ENCODE results near the gene RASA2. TPM values are rescaled to one million over a fixed set of nuclear protein-coding genes. Genes with fewer than 3 reads are reported as not detected.
"Not testable (repeated sequence)": the region's sequence is repeated elsewhere in the genome, so short reads cannot be mapped to it uniquely, and the experiment has no call there.

RASA2 gene
- total RNA-seq, 1 experiment from 2014 or later = 14.5 TPM

DNA sequence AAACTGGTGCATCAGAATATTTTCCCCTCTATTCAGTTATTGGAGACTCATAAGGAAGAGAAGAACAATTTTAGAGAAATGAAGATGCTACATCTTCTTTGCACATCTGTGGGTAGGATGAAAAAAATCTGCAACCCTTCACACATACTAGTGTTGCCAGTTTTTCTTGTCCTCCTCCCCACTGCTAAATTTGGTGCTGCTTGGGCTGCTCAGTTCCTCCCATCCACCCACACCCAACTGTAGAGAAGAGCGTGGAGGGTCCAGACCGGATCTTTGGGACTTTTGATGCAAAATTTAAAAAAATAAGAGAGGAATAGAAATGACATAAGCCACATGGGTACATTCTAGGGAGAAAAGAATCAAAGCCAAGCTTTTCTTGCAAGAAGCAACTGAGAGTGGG, 8.7 kb upstream of the RASA2 start:
- intact Hi-C loops (cut with micrococcal nuclease; ENCODE audit: unreplicated experiment) = no loop called here

DNA sequence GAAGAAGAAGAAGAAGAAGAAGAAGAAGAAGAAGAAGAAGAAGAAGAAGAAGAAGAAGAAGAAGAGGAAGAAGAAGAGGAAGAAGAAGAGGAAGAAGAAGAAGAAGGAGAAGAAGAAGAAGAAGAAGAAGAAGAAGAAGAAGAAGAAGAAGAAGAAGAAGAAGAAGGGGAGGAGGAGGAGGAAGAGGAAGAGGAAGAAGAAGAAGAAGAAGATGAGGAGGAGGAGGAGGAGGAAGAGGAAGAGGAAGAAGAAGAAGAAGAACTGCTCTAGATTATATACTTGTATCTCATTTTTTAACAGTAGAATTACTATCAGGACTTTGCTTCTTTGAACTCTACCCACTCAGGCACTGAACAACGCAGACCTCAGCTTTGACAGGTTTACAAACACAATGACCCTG, 8.0 kb upstream of the RASA2 start:
- in situ Hi-C loops (cut with HindIII; ENCODE audit: low pct_unique_long_range_greater_than_20kb, low sequenced_read_pairs); H3K4me3 ChIP-seq (ENCODE audit: low read depth in 2 of 2, low read length in 2 of 2); H3K36me3 ChIP-seq (ENCODE audit: control insufficient read depth, insufficient read depth, low read length); BruUV-seq (replicated peaks); H3K9me3 ChIP-seq (ENCODE audit: control insufficient read depth, insufficient read depth, low read depth, low read length); DNase-seq (ENCODE audit: low read depth, low spot score); H3K27me3 ChIP-seq (ENCODE audit: control insufficient read depth, insufficient read depth, low read length); intact Hi-C loops (cut with micrococcal nuclease; ENCODE audit: unreplicated experiment); H3K4me1 ChIP-seq (ENCODE audit: control insufficient read depth, insufficient read depth, low read length); CTCF ChIA-PET; ATAC-seq; H3K27ac ChIP-seq (ENCODE audit: low read length): not testable (repeated sequence)
- POLR2A ChIA-PET = interaction anchor here (0.6 kb wide), 1 partner anchor 9 kb away, joined by 3 read pairs; no protein-coding TSS in a partner anchor

More for the DNA sequence above, 8.7 kb upstream of the RASA2 start:
- ChIA-PET POLR2A (no interaction called here), CTCF (no interaction called here)
- Histone ChIP-seq H3K36me3 (ENCODE audit: control insufficient read depth, insufficient read depth, low read length) (no peaks in the 10 kb centered on the region), H3K4me3 (ENCODE audit: low read depth in 2 of 2, low read length in 2 of 2) (no peak overlapping the region), H3K27me3 (ENCODE audit: control insufficient read depth, insufficient read depth, low read length) (no peaks in the 10 kb centered on the region), H3K9me3 (ENCODE audit: control insufficient read depth, insufficient read depth, low read depth, low read length) (no peaks in the 10 kb centered on the region), H3K4me1 (ENCODE audit: control insufficient read depth, insufficient read depth, low read length) (no peaks in the 10 kb centered on the region), H3K27ac (ENCODE audit: low read length) (no peak overlapping the region)
- ATAC-seq (no peak), DNase-seq (ENCODE audit: low read depth, low spot score) (no peak)
- no TSS peak for BruUV-seq (replicated peaks)
- TF ChIP-seq, protein P1, sequence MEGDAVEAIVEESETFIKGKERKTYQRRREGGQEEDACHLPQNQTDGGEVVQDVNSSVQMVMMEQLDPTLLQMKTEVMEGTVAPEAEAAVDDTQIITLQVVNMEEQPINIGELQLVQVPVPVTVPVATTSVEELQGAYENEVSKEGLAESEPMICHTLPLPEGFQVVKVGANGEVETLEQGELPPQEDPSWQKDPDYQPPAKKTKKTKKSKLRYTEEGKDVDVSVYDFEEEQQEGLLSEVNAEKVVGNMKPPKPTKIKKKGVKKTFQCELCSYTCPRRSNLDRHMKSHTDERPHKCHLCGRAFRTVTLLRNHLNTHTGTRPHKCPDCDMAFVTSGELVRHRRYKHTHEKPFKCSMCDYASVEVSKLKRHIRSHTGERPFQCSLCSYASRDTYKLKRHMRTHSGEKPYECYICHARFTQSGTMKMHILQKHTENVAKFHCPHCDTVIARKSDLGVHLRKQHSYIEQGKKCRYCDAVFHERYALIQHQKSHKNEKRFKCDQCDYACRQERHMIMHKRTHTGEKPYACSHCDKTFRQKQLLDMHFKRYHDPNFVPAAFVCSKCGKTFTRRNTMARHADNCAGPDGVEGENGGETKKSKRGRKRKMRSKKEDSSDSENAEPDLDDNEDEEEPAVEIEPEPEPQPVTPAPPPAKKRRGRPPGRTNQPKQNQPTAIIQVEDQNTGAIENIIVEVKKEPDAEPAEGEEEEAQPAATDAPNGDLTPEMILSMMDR (IDR thresholded peaks at IDR 0.05) = no peak
- TF ChIP-seq TCF7L2 (IDR thresholded peaks at IDR 0.05; ENCODE audit: low read depth, low read length) (no peak), POLR2AphosphoS5 (IDR thresholded peaks at IDR 0.05; ENCODE audit: low read depth, low read length) (no peak), SIN3A (IDR thresholded peaks at IDR 0.05; ENCODE audit: borderline replicate concordance, insufficient read depth, low read depth, low read length) (no peak)
- TF ChIP-seq, protein P2, sequence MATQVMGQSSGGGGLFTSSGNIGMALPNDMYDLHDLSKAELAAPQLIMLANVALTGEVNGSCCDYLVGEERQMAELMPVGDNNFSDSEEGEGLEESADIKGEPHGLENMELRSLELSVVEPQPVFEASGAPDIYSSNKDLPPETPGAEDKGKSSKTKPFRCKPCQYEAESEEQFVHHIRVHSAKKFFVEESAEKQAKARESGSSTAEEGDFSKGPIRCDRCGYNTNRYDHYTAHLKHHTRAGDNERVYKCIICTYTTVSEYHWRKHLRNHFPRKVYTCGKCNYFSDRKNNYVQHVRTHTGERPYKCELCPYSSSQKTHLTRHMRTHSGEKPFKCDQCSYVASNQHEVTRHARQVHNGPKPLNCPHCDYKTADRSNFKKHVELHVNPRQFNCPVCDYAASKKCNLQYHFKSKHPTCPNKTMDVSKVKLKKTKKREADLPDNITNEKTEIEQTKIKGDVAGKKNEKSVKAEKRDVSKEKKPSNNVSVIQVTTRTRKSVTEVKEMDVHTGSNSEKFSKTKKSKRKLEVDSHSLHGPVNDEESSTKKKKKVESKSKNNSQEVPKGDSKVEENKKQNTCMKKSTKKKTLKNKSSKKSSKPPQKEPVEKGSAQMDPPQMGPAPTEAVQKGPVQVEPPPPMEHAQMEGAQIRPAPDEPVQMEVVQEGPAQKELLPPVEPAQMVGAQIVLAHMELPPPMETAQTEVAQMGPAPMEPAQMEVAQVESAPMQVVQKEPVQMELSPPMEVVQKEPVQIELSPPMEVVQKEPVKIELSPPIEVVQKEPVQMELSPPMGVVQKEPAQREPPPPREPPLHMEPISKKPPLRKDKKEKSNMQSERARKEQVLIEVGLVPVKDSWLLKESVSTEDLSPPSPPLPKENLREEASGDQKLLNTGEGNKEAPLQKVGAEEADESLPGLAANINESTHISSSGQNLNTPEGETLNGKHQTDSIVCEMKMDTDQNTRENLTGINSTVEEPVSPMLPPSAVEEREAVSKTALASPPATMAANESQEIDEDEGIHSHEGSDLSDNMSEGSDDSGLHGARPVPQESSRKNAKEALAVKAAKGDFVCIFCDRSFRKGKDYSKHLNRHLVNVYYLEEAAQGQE (IDR thresholded peaks at IDR 0.05; ENCODE audit: insufficient read depth in 1 of 2, low read depth in 2 of 2, low read length in 1 of 2) = no peak
- in situ Hi-C loops (cut with HindIII; ENCODE audit: low pct_unique_long_range_greater_than_20kb, low sequenced_read_pairs) = no loop called here

DNA sequence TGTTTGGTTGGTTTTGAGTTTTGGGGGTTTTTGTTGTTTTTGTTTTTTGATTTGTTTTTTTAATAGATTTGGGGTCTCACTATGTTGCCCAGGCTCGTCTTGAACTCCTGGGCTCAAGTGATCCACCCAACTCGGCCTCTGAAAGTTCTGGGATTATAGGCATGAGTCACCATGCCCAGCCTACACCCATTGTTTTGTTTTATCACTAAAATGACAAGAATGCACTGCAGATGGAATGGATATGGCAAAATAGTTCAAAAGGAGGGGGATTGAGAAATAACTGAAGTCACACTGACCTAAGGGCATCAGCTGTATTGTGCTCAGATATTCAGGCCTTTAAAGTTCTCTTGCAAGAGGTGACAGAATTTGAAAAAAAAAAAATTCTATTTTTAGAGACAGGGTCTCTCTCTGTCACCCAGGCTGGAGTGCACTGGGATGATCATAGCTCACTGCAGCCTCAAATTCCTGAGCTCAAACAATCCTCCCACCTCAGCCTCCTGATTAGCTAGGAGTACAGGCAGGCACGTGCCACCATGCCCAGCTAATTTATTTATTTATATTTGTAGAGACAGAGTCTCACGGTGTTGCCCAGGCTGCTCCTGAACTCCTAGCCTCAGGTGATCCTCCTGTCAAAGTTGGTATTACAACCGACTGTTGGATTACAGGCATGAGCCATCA, 4.4 kb upstream of the RASA2 start:
- DNase-seq (ENCODE audit: low read depth, low spot score) = no peak
- Histone ChIP-seq H3K4me1 (ENCODE audit: control insufficient read depth, insufficient read depth, low read length) (peaks cover 9% of the 10 kb centered on the region), H3K36me3 (ENCODE audit: control insufficient read depth, insufficient read depth, low read length) (no peaks in the 10 kb centered on the region), H3K9me3 (ENCODE audit: control insufficient read depth, insufficient read depth, low read depth, low read length) (no peaks in the 10 kb centered on the region), H3K27me3 (ENCODE audit: control insufficient read depth, insufficient read depth, low read length) (no peaks in the 10 kb centered on the region), H3K27ac (ENCODE audit: low read length) (no peak overlapping the region), H3K4me3 (ENCODE audit: low read depth in 2 of 2, low read length in 2 of 2) (no peak overlapping the region)
- no peak for TF ChIP-seq SIN3A (IDR thresholded peaks at IDR 0.05; ENCODE audit: borderline replicate concordance, insufficient read depth, low read depth, low read length)
- no peak for TF ChIP-seq POLR2AphosphoS5 (IDR thresholded peaks at IDR 0.05; ENCODE audit: low read depth, low read length)
- TF ChIP-seq, protein P1 (IDR thresholded peaks at IDR 0.05) = no peak
- TF ChIP-seq, protein P2 (IDR thresholded peaks at IDR 0.05; ENCODE audit: insufficient read depth in 1 of 2, low read depth in 2 of 2, low read length in 1 of 2) = no peak
- TF ChIP-seq TCF7L2 (IDR thresholded peaks at IDR 0.05; ENCODE audit: low read depth, low read length) = no peak
- BruUV-seq (replicated peaks) = no TSS peak
- intact Hi-C loops (cut with micrococcal nuclease; ENCODE audit: unreplicated experiment) = no loop called here
- no peak for ATAC-seq
- ChIA-PET CTCF (no interaction called here), POLR2A (no interaction called here)
- in situ Hi-C loops (cut with HindIII; ENCODE audit: low pct_unique_long_range_greater_than_20kb, low sequenced_read_pairs) = no loop called here
